22Rv1 (cell line): Measurements from ENCODE around the gene CFAP92.

Experiments
- CTCF ChIP-seq: fragments of 450-650 bp; IDR thresholded peaks from 2 replicates; pipeline ENCODE4 v1.5.1; 2017; ENCODE audit warnings: mild to moderate bottlenecking
- ZFX ChIP-seq: fragments of 450-650 bp; IDR thresholded peaks from 2 replicates; pipeline ENCODE4 v1.6.1; 2017; ENCODE audit warnings: antibody characterized with exemption, borderline replicate concordance

- peak; percentile 42 for TF ChIP-seq CTCF
- no peak for TF ChIP-seq ZFX
These were observed at the start of gene CFAP92 for GRCh38 chr3:128993461-128994172.
